Measurements from ENCODE around the gene ARID4B.
"Not testable (repeated sequence)": the region's sequence is repeated elsewhere in the genome, so short reads cannot be mapped to it uniquely, and the experiment has no call there.

Gene ARID4B

GRCh38 chr1:235266967-235267366, 61.0 kb downstream of the ARID4B start:
- DNase-seq = no peak

GRCh38 chr1:235266325-235266724, 61.7 kb downstream of the ARID4B start:
- no peak for DNase-seq

DNA sequence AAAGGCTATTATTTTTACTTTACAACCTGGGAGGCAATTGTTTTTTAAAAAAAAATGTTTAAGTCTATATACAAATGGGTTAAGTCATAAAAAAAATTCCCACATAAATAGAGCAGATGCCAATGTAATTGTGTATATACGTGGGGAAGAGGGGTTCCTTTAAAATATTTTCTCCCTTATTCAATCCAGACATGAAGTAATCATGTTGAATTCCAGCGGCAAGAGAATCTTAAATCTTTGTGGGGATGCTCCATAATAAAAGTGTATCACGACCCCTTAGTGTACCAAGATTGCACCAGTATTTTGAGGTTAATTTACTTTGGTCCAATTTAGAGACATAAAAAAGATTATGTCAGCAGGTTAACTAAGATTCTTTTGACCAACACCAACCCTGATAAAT, 62.1 kb downstream of the ARID4B start:
- no peak for DNase-seq

GRCh38 chr1:235264327-235264726, 63.7 kb downstream of the ARID4B start:
- no peak for DNase-seq

DNA sequence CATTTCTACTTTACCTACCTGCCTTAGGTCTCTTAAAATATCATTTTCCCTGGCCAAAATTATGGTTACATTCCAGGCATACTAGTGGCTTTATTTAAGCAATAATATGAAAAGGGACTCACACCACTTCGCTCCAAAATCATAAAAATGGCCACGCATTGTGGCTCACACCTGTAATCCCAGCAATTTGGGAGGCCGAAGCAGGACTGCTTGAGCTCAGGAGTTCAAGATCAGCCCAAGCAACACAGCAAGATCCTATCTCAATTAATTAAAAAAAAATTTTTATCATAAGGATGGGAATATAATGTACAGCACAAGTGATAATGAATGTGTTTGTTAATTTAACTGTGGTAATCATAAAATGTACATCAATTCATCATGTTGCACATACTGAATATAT, 65.4 kb downstream of the ARID4B start:
- no peak for DNase-seq

DNA sequence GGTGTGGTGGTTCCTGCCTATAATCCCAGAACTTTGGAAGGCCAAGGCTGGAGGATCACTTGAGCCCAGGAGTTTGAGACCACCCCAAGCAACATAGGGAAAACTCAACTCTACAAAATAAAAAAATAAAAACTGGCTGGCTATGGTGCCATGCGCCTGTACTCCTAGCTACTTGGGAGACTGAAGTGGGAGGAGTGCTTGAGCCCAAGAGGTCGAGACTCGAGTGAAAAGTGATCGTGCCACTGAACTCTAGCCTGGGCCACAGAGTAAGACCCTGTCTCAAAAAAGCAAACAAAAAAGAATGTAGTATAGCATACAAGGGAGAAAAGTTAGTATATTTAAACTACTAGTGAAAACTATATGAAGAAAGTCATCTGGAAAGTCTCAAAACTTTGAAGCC, 66.7 kb downstream of the ARID4B start:
- no peak for DNase-seq

DNA sequence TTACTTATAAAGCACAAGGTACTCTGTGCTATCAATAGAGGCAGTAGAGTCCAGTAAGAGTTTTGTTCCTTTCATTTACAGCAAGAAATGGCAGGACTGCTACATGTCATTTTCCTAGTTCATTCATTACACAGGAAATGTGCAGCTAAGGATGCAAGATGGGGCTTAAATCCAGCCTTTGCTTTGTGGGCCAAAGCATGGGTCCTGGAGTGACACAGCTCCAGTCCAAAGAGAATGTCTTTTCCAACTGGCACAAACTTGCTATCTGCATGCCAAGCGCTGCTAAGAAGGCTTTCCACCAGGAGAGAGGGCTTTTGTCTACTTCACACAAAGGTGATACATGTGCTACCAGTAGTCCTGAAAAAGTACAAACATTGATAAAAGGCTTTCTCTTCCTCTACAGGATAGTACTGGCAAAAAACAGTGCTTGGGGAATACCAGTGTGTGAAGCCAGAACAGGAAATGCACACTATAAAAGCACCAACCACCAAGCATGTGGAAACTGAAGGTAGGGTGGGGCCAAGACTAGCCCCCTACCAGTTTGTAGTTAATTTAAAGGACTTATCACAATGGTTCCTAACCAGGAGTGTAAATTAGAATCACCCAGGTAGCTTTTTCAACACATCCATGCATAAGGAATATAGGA, 68.7 kb downstream of the ARID4B start:
- no peak for DNase-seq

GRCh38 chr1:235258068-235258467, 69.9 kb downstream of the ARID4B start:
- not testable (repeated sequence) for DNase-seq

DNA sequence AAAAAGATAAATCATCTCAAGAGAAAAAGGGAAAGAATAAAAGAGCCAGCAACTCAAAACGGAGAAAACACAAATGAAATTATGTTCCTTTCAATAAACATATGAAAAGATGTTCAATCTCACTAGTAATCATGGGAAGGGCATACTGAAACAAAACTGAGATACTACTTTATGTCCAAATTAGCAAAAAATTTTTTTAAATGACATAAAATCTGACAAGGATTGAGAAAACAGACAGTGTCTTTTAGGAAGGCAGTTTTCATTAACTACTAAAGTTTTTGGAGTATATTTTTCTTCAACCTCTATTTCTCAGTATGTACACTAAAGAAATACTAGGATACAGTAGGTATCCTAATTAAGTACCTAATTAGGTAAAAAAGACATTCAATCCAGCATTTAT, 73.3 kb downstream of the ARID4B start:
- no peak for DNase-seq

DNA sequence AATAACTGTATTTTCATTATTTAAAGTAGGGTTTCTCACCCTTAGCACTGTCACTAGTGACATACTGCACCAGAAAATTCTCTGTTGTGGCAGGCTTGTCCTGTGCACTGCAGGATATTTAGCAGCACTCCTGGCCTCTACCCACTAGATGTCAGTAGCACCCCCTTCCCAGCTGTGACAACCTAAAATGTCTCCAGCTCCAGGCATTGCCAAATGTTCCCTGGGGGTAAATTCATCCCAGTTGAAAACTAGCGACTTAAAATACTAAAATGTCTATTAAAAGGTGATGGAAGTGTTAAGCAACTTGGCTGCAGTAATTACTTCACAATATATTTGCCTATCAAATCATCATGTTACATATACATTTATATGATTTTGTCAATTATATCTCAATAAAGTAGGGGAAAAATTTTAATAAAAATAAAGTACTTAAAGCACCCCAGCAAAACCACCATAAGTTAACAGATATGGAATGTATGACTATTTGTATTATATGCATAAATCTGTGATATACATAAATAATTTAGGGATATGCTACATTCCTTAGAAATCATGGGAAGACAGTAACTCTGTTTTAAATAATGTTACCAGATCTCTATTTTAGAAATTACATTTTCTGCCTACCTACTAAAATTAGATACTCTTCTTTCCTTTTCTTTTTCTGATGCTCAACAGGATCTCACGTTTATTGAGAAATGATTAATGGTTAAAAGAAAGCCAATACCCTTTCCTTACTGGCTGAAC, 74.6 kb downstream of the ARID4B start:
- DNase-seq = peak; percentile 74

DNA sequence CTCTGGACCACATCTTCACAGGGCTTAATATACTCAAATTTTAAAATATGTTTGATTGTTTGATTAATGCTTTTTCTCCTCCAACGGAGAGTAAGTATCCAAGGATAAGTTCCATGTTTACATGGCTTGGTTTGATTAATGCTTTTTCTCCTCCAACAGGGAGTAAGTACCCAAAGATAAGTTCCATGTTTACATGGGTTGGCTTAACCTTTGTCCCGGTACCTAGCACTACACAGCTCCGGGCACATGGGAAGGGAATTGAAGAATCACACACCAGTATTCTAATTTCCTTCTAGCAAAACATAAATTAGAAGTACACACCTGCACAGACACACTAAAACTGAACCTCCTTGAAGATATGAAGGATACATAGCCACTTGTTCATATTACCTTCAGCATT, 77.5 kb downstream of the ARID4B start:
- DNase-seq = no peak

- no peak for DNase-seq
These were observed 81.7 kb downstream of the ARID4B start for GRCh38 chr1:235246022-235246948.

DNA sequence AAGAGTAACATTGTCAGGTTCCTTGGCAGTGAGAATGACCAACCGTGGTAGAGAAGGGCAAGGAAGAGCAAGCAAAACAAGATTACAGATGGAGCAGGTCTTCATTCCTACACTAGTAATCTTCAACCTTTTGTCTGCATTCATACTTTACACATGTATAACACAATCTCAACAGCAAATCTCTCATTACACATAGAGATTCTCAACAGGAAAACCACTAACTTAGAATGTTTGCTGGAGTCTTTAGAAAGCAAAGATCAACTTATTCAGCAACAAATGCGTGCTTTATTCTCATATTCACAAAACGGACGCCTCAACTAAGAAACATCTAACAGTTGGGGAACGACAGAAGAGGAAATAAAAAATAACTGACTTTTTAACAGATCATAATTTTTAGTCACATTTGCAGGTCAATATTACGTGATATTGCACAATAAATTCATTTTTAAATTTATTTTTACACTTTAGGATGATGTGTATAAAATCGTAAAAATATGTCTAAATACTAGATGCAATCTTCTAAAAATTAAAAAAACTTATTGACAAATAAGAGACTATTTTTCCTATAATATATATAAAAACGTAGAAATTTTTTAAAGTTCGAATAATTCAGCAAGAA, 82.9 kb downstream of the ARID4B start:
- no peak for DNase-seq

- DNase-seq = no peak
These were observed 87.0 kb downstream of the ARID4B start for GRCh38 chr1:235240960-235241359.

DNA sequence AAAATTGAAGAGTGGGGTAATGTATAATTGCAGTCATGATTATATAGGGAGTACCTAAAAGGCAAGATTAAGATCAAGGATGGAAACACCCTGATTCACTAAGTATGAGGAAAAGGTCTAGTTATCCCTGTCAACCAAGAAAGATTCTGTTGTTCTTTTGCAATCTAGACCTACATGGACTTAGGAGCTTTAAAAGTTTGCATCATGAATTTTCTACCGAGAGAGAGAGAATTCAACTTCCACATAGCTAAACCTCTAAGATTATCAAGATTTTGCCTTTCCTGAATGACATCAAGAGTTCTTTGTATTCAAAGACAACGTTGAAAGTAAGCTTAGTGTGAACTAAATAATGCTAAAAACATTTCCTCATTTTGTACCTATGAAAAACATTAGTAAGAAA, 88.1 kb downstream of the ARID4B start:
- DNase-seq = no peak

DNA sequence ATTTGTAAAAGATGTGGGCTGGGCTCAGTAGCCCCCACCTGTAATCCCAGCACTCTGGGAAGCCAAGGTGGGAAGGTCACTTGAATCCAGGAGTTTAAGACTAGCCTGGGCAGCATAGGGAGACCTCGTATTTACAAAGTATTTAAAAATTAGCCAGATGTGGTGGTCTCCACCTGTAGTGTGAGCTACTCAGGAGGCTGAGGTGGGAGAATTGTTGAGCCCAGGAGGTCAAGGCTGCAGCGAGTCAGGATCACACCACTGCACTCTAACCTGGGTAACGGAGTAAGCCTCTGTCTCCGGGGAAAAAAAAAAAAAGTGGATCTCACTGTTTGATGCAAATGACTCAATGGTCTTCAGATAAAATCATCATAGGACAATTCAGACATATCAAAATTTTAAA, 89.4 kb downstream of the ARID4B start:
- no peak for DNase-seq

GRCh38 chr1:235236128-235236527, 91.9 kb downstream of the ARID4B start:
- DNase-seq = no peak

- no peak for DNase-seq
These were observed 98.1 kb downstream of the ARID4B start for GRCh38 chr1:235229868-235230267.

DNA sequence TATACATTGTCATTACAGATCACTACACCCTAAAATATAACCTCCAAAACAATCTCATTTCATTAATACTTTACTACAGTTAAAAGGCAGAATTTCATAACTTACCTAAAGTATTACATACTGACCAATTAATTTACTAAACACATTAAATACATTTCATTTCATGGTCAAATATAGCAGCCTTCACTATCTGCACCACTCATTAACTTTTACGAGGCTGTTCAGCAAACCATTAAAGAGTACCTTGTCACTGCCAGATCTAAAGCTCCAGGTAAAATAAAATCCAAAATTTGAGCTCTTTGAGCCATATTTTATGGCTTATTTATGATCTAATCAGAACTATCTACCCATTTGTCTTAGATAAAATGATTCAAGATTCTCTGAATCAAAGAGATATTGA, 100.6 kb downstream of the ARID4B start:
- DNase-seq = no peak

DNA sequence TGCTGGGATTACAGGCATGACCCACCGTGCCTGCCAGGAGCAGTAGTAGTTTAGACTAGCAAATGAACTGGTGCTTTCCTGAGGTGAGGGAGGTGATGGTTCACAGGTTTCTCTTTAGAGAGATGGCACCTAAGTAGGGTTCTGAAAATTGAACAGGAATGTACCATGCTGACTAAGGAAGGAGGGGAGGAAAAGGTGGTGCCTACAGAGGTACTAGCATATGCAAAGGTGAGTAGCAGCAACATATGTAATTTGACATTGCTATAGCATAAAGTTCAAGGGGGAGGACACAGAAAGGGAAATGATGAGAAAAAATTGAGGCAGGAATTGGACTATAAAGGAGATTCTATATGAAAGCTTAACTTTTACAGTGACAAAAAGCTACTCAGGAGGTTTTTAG, 101.0 kb downstream of the ARID4B start:
- no peak for DNase-seq

DNA sequence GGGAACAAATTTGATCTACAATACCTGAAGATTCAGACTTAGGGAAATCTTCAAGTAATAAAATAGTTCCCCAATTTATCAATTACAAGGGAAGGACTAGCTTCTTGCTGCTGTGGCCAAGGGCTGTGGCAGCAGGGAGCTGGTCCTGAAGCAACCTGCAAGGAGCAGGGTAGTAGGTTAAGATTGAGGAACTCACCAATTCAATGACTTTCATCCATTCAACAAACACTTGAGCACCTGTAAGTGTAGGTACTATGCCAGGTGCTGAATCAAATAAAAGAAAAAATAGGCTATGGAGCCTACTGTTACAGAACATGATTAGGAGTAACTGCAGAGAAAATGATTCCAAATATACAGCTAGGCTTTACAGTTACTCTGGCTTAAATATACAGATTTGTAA, 102.7 kb downstream of the ARID4B start:
- no peak for DNase-seq

- no peak for DNase-seq
These were observed 106.2 kb downstream of the ARID4B start for GRCh38 chr1:235221653-235222375.

- no peak for DNase-seq
These were observed 112.5 kb downstream of the ARID4B start for GRCh38 chr1:235215453-235215852.
